Coronary artery (tissue), 2 donors: ENCODE measurements around the gene SHROOM2.

Experiments
- DNase-seq: peaks from one replicate; pipeline ENCODE4 v3.0.0-alpha.2; 2017; ENCODE audit warnings: low spot score
- H3K27ac ChIP-seq, 2 donors: fragments of 200-600 bp; sonication (generic); one replicate each; pipeline ENCODE4 v1.5.1; 2016 to 2019
- H3K4me3 ChIP-seq: fragments of 200-600 bp; sonication (generic); 2 replicates; pipeline ENCODE4 v1.5.1; 2016; ENCODE audit warnings: mild to moderate bottlenecking, moderate library complexity
- CTCF ChIP-seq: fragments of 200-600 bp; sonication (generic); IDR thresholded peaks from one replicate; pipeline ENCODE4 v1.5.1; 2019; ENCODE audit warnings: antibody characterized with exemption

The SHROOM2 gene

GRCh38 chrX:9816084-9816700 is 30.0 kb downstream of the SHROOM2 start:
- DNase-seq, result no peak
- Histone ChIP-seq H3K27ac (no peak overlapping the region), H3K4me3 (no peak overlapping the region)
- TF ChIP-seq CTCF, result no peak

- no peak for TF ChIP-seq CTCF
- no peak overlapping the region for H3K4me3 ChIP-seq
- DNase-seq, result no peak
- H3K27ac ChIP-seq, result no peak overlapping the region
Measured at GRCh38 chrX:9821572-9821971, 35.3 kb downstream of the SHROOM2 start.

- no peak for DNase-seq
- H3K4me3 ChIP-seq, result no peak overlapping the region
- TF ChIP-seq CTCF, result no peak
- H3K27ac ChIP-seq, result no peak overlapping the region
Measured at GRCh38 chrX:9824554-9824953, 38.3 kb downstream of the SHROOM2 start.

- no peak for DNase-seq
- no peak for TF ChIP-seq CTCF
- Histone ChIP-seq H3K27ac (no peak overlapping the region), H3K4me3 (no peak overlapping the region)
Measured at GRCh38 chrX:9825129-9825790, 39.0 kb downstream of the SHROOM2 start.

- DNase-seq, result no peak
- no peak overlapping the region for H3K27ac ChIP-seq
- TF ChIP-seq CTCF, result no peak
- H3K4me3 ChIP-seq, result no peak overlapping the region
Measured at GRCh38 chrX:9825966-9826365, 39.7 kb downstream of the SHROOM2 start.

GRCh38 chrX:9829308-9830267 is 43.4 kb downstream of the SHROOM2 start:
- no peak overlapping the region for H3K27ac ChIP-seq
- TF ChIP-seq CTCF, result no peak
- no peak overlapping the region for H3K4me3 ChIP-seq
- no peak for DNase-seq
